ENCODE measurements around the gene IL17A.
"Not testable (repeated sequence)": the region's sequence is repeated elsewhere in the genome, so short reads cannot be mapped to it uniquely, and the experiment has no call there.

Gene IL17A

DNA sequence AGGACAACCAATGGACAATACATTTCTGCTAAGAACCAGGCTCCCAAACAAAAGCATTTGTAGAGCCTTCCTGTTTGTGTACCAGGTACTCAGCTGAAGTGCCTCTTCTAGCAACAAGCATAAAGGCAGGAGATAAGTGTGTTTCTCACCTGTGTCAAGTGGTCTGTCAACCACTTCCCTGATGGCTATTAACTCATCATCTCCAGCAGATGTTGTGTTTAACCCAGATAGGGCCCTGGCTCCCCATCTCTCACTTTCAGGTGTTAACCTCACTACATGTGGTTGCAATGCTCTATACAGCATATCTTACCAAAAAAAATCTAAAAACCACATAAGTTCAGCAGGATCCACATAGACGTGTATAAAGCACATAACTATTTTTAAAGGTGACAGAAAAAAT lies 9.6 kb upstream of the IL17A start:
- no peaks in the 10 kb centered on the region for H3K27me3 ChIP-seq (ENCODE audit: control insufficient read depth, insufficient read depth, low read length)
- H3K36me3 ChIP-seq (ENCODE audit: control insufficient read depth, insufficient read depth, low read length), result no peaks in the 10 kb centered on the region
- H3K4me3 ChIP-seq (ENCODE audit: low read length), result no peak overlapping the region

DNA sequence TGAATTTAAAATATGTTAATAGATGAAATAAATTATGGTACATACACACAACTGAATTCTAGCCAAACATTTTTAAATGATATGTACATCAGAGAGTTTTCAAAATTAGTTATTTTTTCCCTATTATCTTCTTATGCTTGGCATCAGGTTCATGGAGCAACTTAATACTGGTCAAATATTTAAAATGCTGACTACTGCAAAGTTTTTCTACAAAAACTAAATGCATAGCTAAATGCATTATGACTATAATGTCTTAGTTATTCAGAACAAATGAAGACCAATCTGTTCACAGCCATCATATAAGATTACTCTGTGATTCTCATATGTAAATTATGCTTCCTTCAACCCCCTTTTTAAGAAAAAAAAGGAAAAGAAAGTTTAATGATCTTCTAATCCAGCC lies 8.2 kb upstream of the IL17A start:
- Histone ChIP-seq H3K4me3 (ENCODE audit: low read length) (no peak overlapping the region), H3K27me3 (ENCODE audit: control insufficient read depth, insufficient read depth, low read length) (no peaks in the 10 kb centered on the region)

More for the DNA sequence above, 9.6 kb upstream of the IL17A start:
- Histone ChIP-seq H3K4me1 (ENCODE audit: control insufficient read depth, insufficient read depth, low read length) (no peaks in the 10 kb centered on the region), H3K9me3 (ENCODE audit: control insufficient read depth, low read length) (no peaks in the 10 kb centered on the region), H3K9ac (ENCODE audit: low read length) (no peak overlapping the region)

DNA sequence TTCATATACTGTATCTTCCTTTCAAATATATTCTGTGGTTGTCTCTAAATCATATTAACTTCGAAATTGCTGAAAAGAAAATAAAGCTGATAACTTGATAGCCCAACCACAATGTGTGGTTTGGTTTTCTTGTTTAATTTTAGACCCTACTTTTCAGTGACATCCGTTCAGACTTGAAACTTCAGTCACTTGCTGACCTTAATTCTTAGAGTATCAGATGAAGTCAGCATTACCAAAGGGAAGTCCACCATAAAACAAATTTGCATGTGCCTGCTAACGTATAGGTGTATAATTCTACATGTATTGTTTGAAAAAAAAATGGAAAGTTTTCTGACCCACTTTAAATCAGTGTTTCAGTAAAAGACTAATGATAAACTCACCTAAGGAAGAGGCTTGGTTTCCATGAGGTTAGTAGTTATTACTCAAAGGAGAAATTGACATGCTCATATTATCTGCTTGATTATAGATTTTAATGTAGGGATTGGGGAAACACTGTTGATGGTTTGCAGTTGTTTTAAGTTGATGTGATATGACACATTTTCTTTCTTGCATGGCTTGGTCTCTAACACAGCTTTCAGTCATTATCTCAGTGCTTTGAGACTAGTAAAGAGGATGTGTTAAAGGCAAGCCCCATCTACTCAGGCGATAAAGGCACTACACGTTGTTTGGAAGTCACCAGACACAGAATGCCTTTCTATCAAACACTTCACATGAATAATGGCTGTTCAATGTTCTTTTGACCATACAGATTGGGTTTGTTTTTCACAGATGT lies 5.2 kb upstream of the IL17A start:
- H3K4me1 ChIP-seq (ENCODE audit: control insufficient read depth, insufficient read depth, low read length), result no peaks in the 10 kb centered on the region
- no peaks in the 10 kb centered on the region for H3K36me3 ChIP-seq (ENCODE audit: control insufficient read depth, insufficient read depth, low read length)
- H3K9ac ChIP-seq (ENCODE audit: low read length), result no peak overlapping the region
- H3K9me3 ChIP-seq (ENCODE audit: control insufficient read depth, low read length), result no peaks in the 10 kb centered on the region
- H3K27me3 ChIP-seq (ENCODE audit: control insufficient read depth, insufficient read depth, low read length), result no peaks in the 10 kb centered on the region
- no peak overlapping the region for H3K4me3 ChIP-seq (ENCODE audit: low read length)

More for the DNA sequence above, 8.2 kb upstream of the IL17A start:
- no peak overlapping the region for H3K9ac ChIP-seq (ENCODE audit: low read length)
- no peaks in the 10 kb centered on the region for H3K36me3 ChIP-seq (ENCODE audit: control insufficient read depth, insufficient read depth, low read length)
- H3K4me1 ChIP-seq (ENCODE audit: control insufficient read depth, insufficient read depth, low read length), result no peaks in the 10 kb centered on the region
- H3K9me3 ChIP-seq (ENCODE audit: control insufficient read depth, low read length), result no peaks in the 10 kb centered on the region

DNA sequence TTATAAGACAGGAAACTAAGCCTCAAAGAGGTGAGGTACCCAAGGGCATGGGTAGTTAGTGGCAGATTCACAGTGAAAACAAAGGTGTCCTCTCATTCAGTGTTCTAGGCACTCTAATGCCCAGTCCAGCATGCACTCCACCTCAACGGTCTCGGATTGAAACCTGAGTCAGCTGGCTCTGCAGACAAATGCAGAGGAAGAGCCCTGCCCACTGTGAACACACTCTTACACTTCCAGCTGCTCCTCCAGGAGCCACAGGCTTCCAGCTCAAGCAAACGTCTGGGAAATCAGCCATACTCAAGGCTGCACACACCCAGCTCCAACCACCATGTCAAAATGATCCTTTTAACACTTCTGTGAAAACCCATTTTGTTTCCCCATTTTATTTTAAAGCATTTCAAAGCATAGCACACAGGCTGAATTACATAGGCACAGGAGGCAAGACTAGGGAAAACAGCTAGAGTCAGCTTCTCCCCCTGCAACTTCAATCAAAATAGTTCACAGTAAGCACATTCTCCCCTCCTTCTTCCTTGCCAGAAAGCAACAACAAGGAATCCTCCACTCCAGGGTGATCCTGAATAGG lies 3.0 kb upstream of the IL17A start:
- Histone ChIP-seq H3K9ac (ENCODE audit: low read length) (no peak overlapping the region), H3K4me1 (ENCODE audit: control insufficient read depth, insufficient read depth, low read length) (no peaks in the 10 kb centered on the region), H3K27me3 (ENCODE audit: control insufficient read depth, insufficient read depth, low read length) (no peaks in the 10 kb centered on the region), H3K9me3 (ENCODE audit: control insufficient read depth, low read length) (no peaks in the 10 kb centered on the region), H3K4me3 (ENCODE audit: low read length) (no peak overlapping the region), H3K36me3 (ENCODE audit: control insufficient read depth, insufficient read depth, low read length) (no peaks in the 10 kb centered on the region)

DNA sequence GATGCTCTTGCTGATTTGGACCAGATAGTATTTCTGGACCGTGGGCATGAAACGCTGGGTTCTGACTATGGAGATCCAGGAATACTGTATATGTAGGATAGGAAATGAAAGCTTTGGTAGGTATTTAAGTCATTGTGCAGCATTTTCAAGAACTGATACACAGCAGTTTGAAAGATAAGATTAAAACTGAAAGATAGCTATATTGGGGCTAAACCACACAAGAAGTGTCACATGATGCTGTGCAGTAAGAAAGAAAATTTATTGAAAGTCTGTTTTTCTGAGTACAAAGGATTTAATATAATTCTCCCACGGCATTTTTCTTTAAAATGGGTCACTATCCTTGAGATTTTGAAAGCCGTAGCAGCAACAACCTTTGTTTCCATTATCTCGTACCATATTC lies 305 bp downstream of the IL17A start:
- Histone ChIP-seq H3K27me3 (ENCODE audit: control insufficient read depth, insufficient read depth, low read length) (peaks cover 3% of the 10 kb centered on the region), H3K4me3 (ENCODE audit: low read length) (no peak overlapping the region), H3K9me3 (ENCODE audit: control insufficient read depth, low read length) (no peaks in the 10 kb centered on the region), H3K36me3 (ENCODE audit: control insufficient read depth, insufficient read depth, low read length) (no peaks in the 10 kb centered on the region), H3K4me1 (ENCODE audit: control insufficient read depth, insufficient read depth, low read length) (no peaks in the 10 kb centered on the region), H3K9ac (ENCODE audit: low read length) (no peak overlapping the region)

DNA sequence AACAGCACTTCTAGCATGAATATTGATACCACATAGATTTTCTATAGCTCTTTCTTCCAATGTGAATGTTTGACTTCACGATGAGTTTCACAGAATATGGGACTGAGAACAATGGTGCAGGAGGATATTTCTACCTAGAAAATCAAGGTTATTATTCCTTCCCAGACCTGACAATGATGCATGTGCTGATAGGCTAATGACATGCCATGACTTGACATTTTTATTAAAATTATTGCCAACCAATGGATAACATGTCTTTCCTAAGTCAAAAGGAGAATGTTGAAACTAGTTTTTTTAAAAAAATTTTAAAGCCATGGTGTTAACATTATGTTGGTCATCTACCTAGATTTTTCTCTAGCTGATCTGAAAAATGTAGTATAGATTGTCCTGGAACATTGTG lies 923 bp downstream of the IL17A start:
- no peaks in the 10 kb centered on the region for H3K9me3 ChIP-seq (ENCODE audit: control insufficient read depth, low read length)

DNA sequence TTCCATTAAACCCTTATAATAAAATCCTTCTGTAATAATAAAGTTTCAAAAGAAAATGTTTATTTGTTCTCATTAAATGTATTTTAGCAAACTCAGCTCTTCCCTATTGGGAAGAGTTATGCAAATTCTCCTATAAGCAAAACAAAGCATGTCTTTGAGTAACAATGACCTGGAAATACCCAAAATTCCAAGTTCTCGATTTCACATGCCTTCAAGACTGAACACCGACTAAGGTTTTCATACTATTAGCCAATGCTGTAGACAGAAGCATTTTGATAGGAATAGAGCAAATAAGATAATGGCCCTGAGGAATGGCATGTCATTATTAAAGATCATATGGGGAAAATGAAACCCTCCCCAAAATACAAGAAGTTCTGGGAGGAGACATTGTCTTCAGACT lies 3.8 kb downstream of the IL17A start:
- Histone ChIP-seq H3K4me1 (ENCODE audit: control insufficient read depth, insufficient read depth, low read length) (no peaks in the 10 kb centered on the region), H3K4me3 (ENCODE audit: low read length) (no peak overlapping the region), H3K36me3 (ENCODE audit: control insufficient read depth, insufficient read depth, low read length) (no peaks in the 10 kb centered on the region), H3K9me3 (ENCODE audit: control insufficient read depth, low read length) (no peaks in the 10 kb centered on the region), H3K9ac (ENCODE audit: low read length) (no peak overlapping the region), H3K27me3 (ENCODE audit: control insufficient read depth, insufficient read depth, low read length) (peaks cover 3% of the 10 kb centered on the region)

More for the DNA sequence above, 923 bp downstream of the IL17A start:
- no peak overlapping the region for H3K4me3 ChIP-seq (ENCODE audit: low read length)
- peaks cover 3% of the 10 kb centered on the region for H3K27me3 ChIP-seq (ENCODE audit: control insufficient read depth, insufficient read depth, low read length)
- H3K9ac ChIP-seq (ENCODE audit: low read length), result no peak overlapping the region
- no peaks in the 10 kb centered on the region for H3K4me1 ChIP-seq (ENCODE audit: control insufficient read depth, insufficient read depth, low read length)
- no peaks in the 10 kb centered on the region for H3K36me3 ChIP-seq (ENCODE audit: control insufficient read depth, insufficient read depth, low read length)

DNA sequence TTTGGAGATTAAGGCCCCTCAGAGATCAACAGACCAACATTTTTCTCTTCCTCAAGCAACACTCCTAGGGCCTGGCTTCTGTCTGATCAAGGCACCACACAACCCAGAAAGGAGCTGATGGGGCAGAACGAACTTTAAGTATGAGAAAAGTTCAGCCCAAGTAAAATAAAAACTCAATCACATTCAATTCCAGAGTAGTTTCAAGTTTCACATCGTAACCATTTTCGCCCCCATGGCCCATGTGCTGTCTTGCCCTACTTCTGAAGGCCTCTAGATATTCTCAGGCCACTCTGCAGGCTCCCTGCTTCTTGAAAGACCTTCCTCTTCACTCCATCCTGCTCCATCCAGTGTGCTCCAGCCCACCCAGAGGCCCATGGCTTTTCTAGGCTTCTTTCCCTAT lies 4.2 kb downstream of the IL17A start:
- H3K9me3 ChIP-seq (ENCODE audit: control insufficient read depth, low read length), result no peaks in the 10 kb centered on the region
- H3K4me3 ChIP-seq (ENCODE audit: low read length), result no peak overlapping the region
- no peaks in the 10 kb centered on the region for H3K36me3 ChIP-seq (ENCODE audit: control insufficient read depth, insufficient read depth, low read length)
- peaks cover 3% of the 10 kb centered on the region for H3K27me3 ChIP-seq (ENCODE audit: control insufficient read depth, insufficient read depth, low read length)
- no peaks in the 10 kb centered on the region for H3K4me1 ChIP-seq (ENCODE audit: control insufficient read depth, insufficient read depth, low read length)
- no peak overlapping the region for H3K9ac ChIP-seq (ENCODE audit: low read length)

DNA sequence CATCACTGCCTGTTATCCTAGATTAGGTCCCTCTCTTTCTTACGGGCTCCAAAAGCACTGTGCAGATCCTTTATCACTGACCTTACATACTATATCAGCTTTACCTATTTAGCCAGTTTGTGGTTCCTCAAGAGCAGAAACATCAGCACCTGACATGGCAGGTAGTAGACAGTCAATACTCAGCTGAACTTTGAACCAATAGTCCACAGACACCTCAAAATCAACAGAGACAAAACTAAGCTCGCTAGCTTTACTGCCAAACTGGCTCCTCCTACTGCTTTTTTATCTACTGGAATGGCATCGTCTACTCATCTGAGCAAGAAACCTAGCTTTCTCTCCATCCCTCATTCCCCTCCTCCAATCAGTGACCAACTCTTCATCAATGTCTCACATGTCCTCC lies 5.6 kb downstream of the IL17A start:
- H3K36me3 ChIP-seq (ENCODE audit: control insufficient read depth, insufficient read depth, low read length), result no peaks in the 10 kb centered on the region
- H3K9ac ChIP-seq (ENCODE audit: low read length), result no peak overlapping the region
- no peak overlapping the region for H3K4me3 ChIP-seq (ENCODE audit: low read length)
- peaks cover 3% of the 10 kb centered on the region for H3K27me3 ChIP-seq (ENCODE audit: control insufficient read depth, insufficient read depth, low read length)
- no peaks in the 10 kb centered on the region for H3K4me1 ChIP-seq (ENCODE audit: control insufficient read depth, insufficient read depth, low read length)
- no peaks in the 10 kb centered on the region for H3K9me3 ChIP-seq (ENCODE audit: control insufficient read depth, low read length)

DNA sequence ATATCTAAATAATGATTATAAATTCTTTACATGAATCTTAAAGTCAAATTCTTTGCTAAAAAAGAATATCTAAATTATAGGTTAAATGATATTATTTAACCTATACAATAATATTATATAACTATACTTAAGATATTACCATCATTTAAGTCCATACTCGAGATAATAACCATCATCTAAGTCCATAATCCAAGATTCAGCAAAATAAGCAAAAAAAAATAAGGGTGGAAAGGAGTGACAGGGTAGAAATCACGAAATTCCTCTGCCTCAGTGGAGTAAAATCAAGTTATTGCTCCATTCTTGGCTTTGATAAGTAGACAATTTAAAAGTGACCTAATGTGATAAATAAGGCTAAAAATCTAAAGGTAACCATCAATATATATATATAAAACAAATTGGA lies 9.7 kb downstream of the IL17A start:
- no peaks in the 10 kb centered on the region for H3K36me3 ChIP-seq (ENCODE audit: control insufficient read depth, insufficient read depth, low read length)
- H3K9ac ChIP-seq (ENCODE audit: low read length), result no peak overlapping the region
- no peaks in the 10 kb centered on the region for H3K4me1 ChIP-seq (ENCODE audit: control insufficient read depth, insufficient read depth, low read length)
- no peaks in the 10 kb centered on the region for H3K9me3 ChIP-seq (ENCODE audit: control insufficient read depth, low read length)
- H3K27me3 ChIP-seq (ENCODE audit: control insufficient read depth, insufficient read depth, low read length), result no peaks in the 10 kb centered on the region
- no peak overlapping the region for H3K4me3 ChIP-seq (ENCODE audit: low read length)

DNA sequence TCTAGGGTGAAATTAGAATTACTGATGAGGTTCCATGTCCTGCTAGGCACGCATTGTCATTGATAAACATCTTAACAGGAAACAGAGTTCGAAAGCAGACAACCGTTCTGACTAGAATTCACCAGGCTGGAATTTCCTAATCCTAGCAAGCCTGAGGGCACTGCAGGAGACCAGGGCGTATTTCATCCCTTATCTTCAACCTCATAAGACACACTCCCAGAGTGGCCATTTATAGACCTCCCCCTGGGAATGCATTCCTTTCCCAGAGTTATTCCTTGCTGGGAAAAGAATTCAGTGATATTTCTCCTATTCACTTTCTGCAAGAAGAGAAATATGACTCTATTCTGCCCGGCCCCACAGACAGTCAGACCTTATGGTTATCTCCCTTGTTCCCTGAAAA lies 13.9 kb downstream of the IL17A start:
- H3K9ac ChIP-seq (ENCODE audit: low read length); H3K4me1 ChIP-seq (ENCODE audit: control insufficient read depth, insufficient read depth, low read length); H3K9me3 ChIP-seq (ENCODE audit: control insufficient read depth, low read length); H3K36me3 ChIP-seq (ENCODE audit: control insufficient read depth, insufficient read depth, low read length); H3K27me3 ChIP-seq (ENCODE audit: control insufficient read depth, insufficient read depth, low read length); H3K4me3 ChIP-seq (ENCODE audit: low read length): not testable (repeated sequence)

DNA sequence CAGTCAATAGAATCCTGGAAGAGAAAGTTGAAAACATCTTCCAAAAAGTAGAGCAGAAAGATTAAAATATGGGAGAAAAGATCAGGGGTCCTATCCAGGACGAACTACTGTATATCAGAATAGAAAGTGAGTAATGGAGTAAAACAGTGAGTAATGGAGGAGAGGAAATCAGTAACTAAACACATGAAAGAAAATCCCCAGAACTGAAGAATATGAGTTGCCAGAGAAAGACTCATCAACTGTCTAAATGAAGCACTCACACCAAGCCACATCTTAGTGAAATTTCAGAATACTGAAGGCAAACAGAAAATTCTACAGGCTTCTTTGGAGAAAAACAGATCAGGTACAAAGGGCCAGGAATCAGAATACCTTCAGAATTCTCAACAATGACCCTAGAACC lies 14.9 kb downstream of the IL17A start:
- H3K9ac ChIP-seq (ENCODE audit: low read length), result no peak overlapping the region
- H3K4me3 ChIP-seq (ENCODE audit: low read length), result no peak overlapping the region
- H3K36me3 ChIP-seq (ENCODE audit: control insufficient read depth, insufficient read depth, low read length), result no peaks in the 10 kb centered on the region
- no peaks in the 10 kb centered on the region for H3K27me3 ChIP-seq (ENCODE audit: control insufficient read depth, insufficient read depth, low read length)
- no peaks in the 10 kb centered on the region for H3K4me1 ChIP-seq (ENCODE audit: control insufficient read depth, insufficient read depth, low read length)
- no peaks in the 10 kb centered on the region for H3K9me3 ChIP-seq (ENCODE audit: control insufficient read depth, low read length)
